Neural progenitor cell (in vitro differentiated cells): ENCODE measurements around the gene UBE2D3.

Source experiments
- EZH2 ChIP-seq: fragments of 200-600 bp; sonication (generic); IDR thresholded peaks from 2 replicates; pipeline ENCODE4 v1.6.1; 2017; ENCODE audit warnings: antibody characterized with exemption, mild to moderate bottlenecking, moderate library complexity
- TF ChIP-seq, protein P1 (sequence below): fragments of 200-600 bp; sonication (generic); IDR thresholded peaks from 2 replicates; pipeline ENCODE4 v1.5.1; 2017; ENCODE audit warnings: antibody characterized with exemption, mild to moderate bottlenecking

DNA sequence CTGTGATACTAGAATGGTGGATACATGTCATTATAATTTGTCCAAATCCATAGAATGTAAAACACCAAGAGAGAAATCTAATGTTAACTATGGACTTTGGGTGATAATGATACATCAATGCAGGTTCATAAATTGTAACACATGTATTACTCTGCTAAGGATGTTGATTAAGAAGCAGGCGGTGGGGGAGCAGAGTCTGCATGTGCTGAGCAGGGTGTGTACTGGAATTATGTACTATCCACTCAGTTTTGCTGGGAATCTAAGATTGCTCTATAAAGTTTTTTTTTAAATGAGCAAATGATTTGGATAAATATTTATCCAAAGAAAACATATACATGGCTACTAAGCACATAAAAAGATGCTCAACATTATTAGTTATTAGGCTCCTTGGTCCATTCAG is 51.5 kb downstream of the UBE2D3 start:
- TF ChIP-seq, protein P1, sequence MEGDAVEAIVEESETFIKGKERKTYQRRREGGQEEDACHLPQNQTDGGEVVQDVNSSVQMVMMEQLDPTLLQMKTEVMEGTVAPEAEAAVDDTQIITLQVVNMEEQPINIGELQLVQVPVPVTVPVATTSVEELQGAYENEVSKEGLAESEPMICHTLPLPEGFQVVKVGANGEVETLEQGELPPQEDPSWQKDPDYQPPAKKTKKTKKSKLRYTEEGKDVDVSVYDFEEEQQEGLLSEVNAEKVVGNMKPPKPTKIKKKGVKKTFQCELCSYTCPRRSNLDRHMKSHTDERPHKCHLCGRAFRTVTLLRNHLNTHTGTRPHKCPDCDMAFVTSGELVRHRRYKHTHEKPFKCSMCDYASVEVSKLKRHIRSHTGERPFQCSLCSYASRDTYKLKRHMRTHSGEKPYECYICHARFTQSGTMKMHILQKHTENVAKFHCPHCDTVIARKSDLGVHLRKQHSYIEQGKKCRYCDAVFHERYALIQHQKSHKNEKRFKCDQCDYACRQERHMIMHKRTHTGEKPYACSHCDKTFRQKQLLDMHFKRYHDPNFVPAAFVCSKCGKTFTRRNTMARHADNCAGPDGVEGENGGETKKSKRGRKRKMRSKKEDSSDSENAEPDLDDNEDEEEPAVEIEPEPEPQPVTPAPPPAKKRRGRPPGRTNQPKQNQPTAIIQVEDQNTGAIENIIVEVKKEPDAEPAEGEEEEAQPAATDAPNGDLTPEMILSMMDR: no peak
- TF ChIP-seq EZH2: no peak
